ENCODE measurements around the gene NAA35.
"Not testable (repeated sequence)": the region's sequence is repeated elsewhere in the genome, so short reads cannot be mapped to it uniquely, and the experiment has no call there.

The NAA35 gene

GRCh38 chr9:86035827-86036440 is 95.0 kb downstream of the NAA35 start:
- no peak for DNase-seq

GRCh38 chr9:86036555-86036954 is 95.6 kb downstream of the NAA35 start:
- DNase-seq, result no peak

- no peak for DNase-seq
These were observed 99.3 kb downstream of the NAA35 start for GRCh38 chr9:86039991-86040860.

GRCh38 chr9:86040861-86041155 is 99.9 kb downstream of the NAA35 start:
- DNase-seq, result no peak

- no peak for DNase-seq
These were observed 100.4 kb downstream of the NAA35 start for GRCh38 chr9:86041311-86041741.

GRCh38 chr9:86042199-86042978 is 101.4 kb downstream of the NAA35 start:
- no peak for DNase-seq

- no peak for DNase-seq
These were observed 102.6 kb downstream of the NAA35 start for GRCh38 chr9:86043586-86043985.

GRCh38 chr9:86043999-86044398 is 103.1 kb downstream of the NAA35 start:
- DNase-seq, result no peak

GRCh38 chr9:86045654-86046053 is 104.7 kb downstream of the NAA35 start:
- DNase-seq, result no peak

- no peak for DNase-seq
These were observed 105.2 kb downstream of the NAA35 start for GRCh38 chr9:86046071-86046636.

GRCh38 chr9:86046930-86047341 is 106.0 kb downstream of the NAA35 start:
- DNase-seq, result no peak

- DNase-seq, result no peak
These were observed 106.4 kb downstream of the NAA35 start for GRCh38 chr9:86047361-86047760.

- not testable (repeated sequence) for DNase-seq
These were observed 107.2 kb downstream of the NAA35 start for GRCh38 chr9:86048018-86048742.

- DNase-seq, result peak; percentile 9
These were observed 111.9 kb downstream of the NAA35 start for GRCh38 chr9:86052556-86053468.

GRCh38 chr9:86054695-86055094 is 113.7 kb downstream of the NAA35 start:
- DNase-seq, result no peak

- DNase-seq, result no peak
These were observed 116.5 kb downstream of the NAA35 start for GRCh38 chr9:86057491-86057890.

- DNase-seq, result no peak
These were observed 121.2 kb downstream of the NAA35 start for GRCh38 chr9:86061972-86062739.

- no peak for DNase-seq
These were observed 122.1 kb downstream of the NAA35 start for GRCh38 chr9:86062845-86063693.

- no peak for DNase-seq
These were observed 123.3 kb downstream of the NAA35 start for GRCh38 chr9:86064220-86064619.

Data from CD4-positive, alpha-beta T cell treated with Interleukin-10 for 1 hour (primary cell).